BE2C (cell line): ENCODE data around the gene RFXANK.
A peak's percentile ranks its signal among the peaks of the same experiment; 100 is the strongest.

ENCODE experiments used
- DNase-seq: peaks from one replicate; pipeline ENCODE4 v3.0.0-alpha.2; 2020
- H3K27me3 ChIP-seq: fragments of 250-450 bp; sonication (Bioruptor Pico); 2 replicates; pipeline ENCODE4 v1.5.1; 2020; ENCODE audit warnings: mild to moderate bottlenecking
- H3K36me3 ChIP-seq: fragments of 250-450 bp; sonication (Bioruptor Pico); 2 replicates; pipeline ENCODE4 v1.5.1; 2020; ENCODE audit warnings: mild to moderate bottlenecking
- H3K4me1 ChIP-seq: fragments of 250-450 bp; sonication (Bioruptor Pico); 2 replicates; pipeline ENCODE4 v1.5.1; 2020
- H3K4me3 ChIP-seq: 2 replicates; pipeline ENCODE4 v1.5.1; 2011; ENCODE audit warnings: low read depth, low read length
- H3K9me3 ChIP-seq: fragments of 250-450 bp; sonication (Bioruptor Pico); 2 replicates; pipeline ENCODE4 v1.5.1; 2020
- CTCF ChIP-seq: IDR thresholded peaks from 2 replicates; pipeline ENCODE4 v1.5.1; 2012; ENCODE audit warnings: mild to moderate bottlenecking, low read depth, low read length

The RFXANK gene

GRCh38 chr19:19176950-19177349 is 15.1 kb upstream of the RFXANK start:
- H3K9me3 ChIP-seq: no peaks in the 10 kb centered on the region
- TF ChIP-seq CTCF: no peak
- H3K27me3 ChIP-seq: no peaks in the 10 kb centered on the region
- H3K4me3 ChIP-seq: no peak overlapping the region
- H3K36me3 ChIP-seq: no peaks in the 10 kb centered on the region; the same call in 1 of the 2 replicates
- DNase-seq: no peak
- no peaks in the 10 kb centered on the region for H3K4me1 ChIP-seq

GRCh38 chr19:19179548-19180441 is 12.3 kb upstream of the RFXANK start:
- Histone ChIP-seq H3K4me1 (no peaks in the 10 kb centered on the region), H3K9me3 (no peaks in the 10 kb centered on the region), H3K27me3 (no peaks in the 10 kb centered on the region), H3K36me3 (no peaks in the 10 kb centered on the region; the same call in 1 of the 2 replicates), H3K4me3 (no peak overlapping the region)
- no peak for TF ChIP-seq CTCF
- no peak for DNase-seq

GRCh38 chr19:19181488-19181998 is 10.5 kb upstream of the RFXANK start:
- Histone ChIP-seq H3K27me3 (no peaks in the 10 kb centered on the region), H3K36me3 (no peaks in the 10 kb centered on the region; the same call in 1 of the 2 replicates), H3K4me1 (no peaks in the 10 kb centered on the region), H3K9me3 (no peaks in the 10 kb centered on the region), H3K4me3 (no peak overlapping the region)
- DNase-seq: no peak
- TF ChIP-seq CTCF: no peak

- DNase-seq: peak; percentile 73
- TF ChIP-seq CTCF: peak; percentile 80
- Histone ChIP-seq H3K4me1 (no peaks in the 10 kb centered on the region), H3K36me3 (no peaks in the 10 kb centered on the region; the same call in 1 of the 2 replicates), H3K9me3 (no peaks in the 10 kb centered on the region), H3K4me3 (no peak overlapping the region), H3K27me3 (no peaks in the 10 kb centered on the region)
Measured at GRCh38 chr19:19185853-19186740, 6.0 kb upstream of the RFXANK start.

- no peaks in the 10 kb centered on the region for H3K4me1 ChIP-seq
- H3K9me3 ChIP-seq: no peaks in the 10 kb centered on the region
- H3K4me3 ChIP-seq: no peak overlapping the region
- TF ChIP-seq CTCF: no peak
- H3K27me3 ChIP-seq: no peaks in the 10 kb centered on the region
- no peaks in the 10 kb centered on the region; the same call in 1 of the 2 replicates for H3K36me3 ChIP-seq
- no peak for DNase-seq
Measured at GRCh38 chr19:19186742-19187141, 5.3 kb upstream of the RFXANK start.
